NK-92 treated with Interleukin-12 subunit alpha and Interleukin-12 subunit beta, amount 100 ng/mL, for 24 hours (cell line): ENCODE measurements around the gene TPST1.
"Not testable (repeated sequence)": the region's sequence is repeated elsewhere in the genome, so short reads cannot be mapped to it uniquely, and the experiment has no call there.

Experiments
- DNase-seq: peaks from one replicate; lab custom pipeline; 2025; lab: John Stamatoyannopoulos, UW

TPST1 gene

DNA sequence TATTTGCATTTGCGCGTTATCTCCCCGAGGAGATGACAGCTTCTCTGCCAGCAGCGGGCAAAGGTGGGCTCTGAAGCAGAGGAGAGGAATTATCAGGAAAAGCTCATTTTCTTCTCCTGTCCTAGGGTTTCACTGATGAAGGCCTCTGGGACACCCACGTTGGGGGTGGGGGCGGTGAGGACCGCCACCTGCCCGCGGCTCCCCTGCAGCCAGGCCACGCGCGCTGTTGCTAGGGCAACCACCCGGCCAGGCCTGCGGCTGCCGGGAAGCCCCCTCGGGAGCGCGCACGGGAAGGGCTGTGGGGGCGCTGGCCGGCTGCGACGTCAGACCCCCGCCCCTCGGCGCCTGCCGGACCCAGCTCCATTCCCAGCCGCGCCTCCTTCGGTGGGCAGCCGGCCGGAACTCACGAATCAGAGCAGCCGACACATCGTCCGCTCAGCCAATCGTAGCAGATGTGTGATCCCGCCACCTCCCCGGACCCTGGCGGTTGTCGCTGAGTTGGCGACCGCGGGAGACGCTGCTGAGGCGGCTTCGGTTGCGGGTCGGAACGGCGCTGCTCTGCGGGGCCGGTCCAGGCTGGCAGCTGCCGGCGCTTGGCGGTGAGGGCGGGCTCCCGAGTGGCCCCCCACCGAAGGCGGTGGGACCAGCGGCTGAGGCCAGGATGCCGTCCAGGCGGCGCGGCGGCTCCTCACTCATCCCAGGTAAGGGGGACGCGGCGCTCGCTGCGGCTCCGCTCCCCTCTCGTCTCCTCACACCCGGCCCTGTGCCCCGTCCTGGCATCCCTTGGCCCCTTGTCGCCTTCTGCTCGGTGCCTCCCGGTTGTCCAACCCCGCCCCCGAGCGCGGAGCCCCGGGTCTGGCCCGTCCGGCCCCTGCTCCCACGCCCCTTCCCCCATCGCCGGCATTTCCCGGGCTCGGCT lies at the start of gene TPST1:
Gene TPST1, plus strand, starts transcription at position 513 of the 919 bp plus-strand sequence. CDS start 35,092 bp downstream, outside the sequence.
- DNase-seq, result peak; percentile 50

DNA sequence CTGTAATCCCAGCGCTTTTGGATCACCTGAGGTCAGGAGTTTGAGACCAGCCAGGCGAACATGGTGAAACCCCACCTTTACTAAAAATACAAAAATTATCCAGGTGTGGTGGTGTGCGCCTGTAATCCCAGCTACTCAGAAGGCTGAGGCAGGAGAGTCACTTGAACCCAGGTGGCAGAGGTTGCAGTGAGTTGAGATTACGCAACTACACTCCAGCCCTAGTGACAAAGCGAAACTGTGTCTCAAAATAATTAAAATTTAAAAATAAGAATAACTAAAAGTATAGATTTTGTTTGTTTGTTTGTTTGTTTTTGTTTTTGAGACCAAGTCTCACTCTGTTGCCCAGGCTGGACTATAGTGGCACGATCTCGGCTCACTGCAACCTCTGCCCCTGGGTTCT lies 49.1 kb upstream of the TPST1 start:
- DNase-seq, result not testable (repeated sequence)

DNA sequence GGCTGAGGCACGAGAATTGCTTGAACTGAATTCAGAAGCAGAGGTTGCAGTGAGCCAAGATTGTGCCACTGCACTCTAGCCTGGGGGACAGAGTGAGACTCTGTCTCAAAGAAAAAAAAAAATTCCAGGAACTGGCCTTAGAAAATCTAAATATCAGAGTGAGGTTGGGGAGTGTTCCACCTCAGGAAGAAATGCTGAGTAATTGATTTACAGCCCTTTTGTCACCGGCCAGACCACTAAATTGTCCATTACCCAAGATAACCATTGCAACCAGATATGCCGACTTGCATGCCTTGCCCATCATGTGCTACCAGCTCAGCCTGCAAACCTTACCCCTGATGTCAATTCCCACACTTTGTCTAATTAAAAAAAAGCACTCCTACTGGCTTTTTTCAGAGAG lies 48.1 kb upstream of the TPST1 start:
- no peak for DNase-seq

DNA sequence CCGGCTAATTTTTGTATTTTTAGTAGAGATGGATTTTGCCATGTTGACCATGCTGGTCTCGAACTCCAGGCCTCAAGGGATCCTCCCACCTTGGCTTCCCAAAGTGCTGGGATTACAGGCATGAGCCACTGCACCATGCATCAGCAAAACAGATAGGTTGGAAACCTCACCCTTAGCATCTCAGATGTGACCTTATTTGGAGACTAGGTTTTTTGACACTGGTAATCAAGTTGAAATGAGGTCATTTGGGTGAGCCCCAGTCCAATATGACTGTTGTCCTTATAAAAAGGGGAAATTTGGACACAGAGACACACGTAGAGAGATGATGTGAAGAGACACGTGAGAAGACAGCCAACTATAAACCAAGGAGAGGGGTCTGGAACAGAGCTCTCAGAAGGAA lies 42.5 kb upstream of the TPST1 start:
- no peak for DNase-seq

DNA sequence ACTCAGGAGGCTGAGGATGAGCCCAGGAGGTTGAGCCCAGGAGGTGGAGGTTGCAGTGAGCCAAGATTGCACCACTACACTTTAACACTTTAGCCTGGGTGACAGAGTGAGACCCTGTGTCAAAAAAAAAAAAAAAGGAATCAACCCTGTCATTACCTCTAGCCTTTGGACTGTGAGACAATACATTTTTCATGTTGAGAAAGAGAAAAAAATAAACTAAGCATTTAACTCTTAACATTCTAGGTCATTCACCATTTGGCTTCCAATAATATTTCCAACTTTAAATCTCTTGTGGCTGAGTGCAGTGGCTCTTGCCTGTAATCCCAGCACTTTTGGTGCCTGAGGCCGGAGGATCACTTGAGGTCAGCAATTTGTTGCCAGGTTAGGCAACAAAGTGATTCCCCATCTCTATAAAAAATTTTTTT lies 41.9 kb upstream of the TPST1 start:
- no peak for DNase-seq

DNA sequence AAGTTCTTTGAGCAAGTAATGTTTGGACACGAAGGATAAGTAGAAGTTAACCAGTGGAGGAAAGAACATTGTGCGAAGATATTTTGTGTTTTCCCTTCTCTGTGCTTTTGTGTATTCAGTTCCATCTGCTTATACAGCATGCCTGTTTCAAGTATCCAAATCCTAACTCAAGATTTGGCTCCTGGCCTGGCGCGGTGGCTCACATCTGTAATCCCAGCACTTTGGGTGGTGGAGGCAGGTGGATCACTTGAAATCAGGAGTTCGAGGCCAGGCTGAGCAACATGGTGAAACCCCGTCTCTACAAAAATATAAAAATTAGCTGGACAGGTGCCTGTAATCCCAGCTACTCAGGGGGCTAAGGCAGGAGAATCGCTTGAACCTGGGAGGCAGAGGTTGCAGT lies 40.8 kb upstream of the TPST1 start:
- DNase-seq, result no peak

DNA sequence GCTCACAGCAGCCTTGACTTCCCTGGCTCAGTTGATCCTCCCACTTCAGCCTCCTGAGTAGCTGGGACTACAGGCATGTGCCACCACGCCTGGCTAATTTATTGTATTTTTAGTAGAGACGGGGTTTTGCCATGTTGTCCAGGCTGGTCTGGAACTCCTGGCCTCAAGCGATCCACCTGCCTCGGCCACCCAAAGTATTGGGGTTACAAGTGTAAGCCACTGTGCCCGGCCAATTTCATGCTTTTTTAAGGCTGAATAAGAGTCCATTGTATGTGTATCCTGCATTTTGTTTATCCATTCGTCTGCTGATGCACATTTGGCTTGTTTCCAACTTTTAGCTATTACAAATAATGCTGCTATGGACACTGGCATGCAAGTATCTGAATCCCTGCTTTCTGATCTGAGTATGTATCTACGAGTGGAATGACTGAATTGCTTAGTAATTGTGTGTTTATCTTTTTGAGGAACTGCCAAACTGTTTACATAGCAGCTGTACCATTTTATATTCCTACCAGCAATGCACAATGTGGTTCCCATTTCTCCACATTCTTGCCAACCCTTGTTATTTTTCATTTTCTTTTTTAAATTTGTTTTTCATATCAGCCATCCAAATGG lies 37.3 kb upstream of the TPST1 start:
- no peak for DNase-seq

DNA sequence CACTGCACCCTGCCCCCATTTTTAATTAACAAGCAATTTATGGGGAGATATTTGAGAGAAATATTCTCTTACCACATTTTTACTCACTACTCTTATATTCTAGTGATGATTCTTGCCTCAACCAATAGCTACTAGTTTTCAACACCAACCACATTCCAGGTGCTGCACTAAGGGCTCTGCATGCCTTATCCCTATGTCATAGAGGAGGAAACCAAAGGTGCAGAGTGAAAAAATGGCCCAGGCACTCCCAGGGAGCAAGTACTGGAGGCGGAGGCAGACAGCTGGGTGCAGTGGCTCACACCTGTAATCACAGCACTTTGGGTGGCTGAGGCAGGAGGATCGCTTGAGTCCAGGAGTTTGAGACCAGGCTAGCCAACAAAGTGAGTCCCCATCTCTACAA lies 35.5 kb upstream of the TPST1 start:
- DNase-seq, result no peak

DNA sequence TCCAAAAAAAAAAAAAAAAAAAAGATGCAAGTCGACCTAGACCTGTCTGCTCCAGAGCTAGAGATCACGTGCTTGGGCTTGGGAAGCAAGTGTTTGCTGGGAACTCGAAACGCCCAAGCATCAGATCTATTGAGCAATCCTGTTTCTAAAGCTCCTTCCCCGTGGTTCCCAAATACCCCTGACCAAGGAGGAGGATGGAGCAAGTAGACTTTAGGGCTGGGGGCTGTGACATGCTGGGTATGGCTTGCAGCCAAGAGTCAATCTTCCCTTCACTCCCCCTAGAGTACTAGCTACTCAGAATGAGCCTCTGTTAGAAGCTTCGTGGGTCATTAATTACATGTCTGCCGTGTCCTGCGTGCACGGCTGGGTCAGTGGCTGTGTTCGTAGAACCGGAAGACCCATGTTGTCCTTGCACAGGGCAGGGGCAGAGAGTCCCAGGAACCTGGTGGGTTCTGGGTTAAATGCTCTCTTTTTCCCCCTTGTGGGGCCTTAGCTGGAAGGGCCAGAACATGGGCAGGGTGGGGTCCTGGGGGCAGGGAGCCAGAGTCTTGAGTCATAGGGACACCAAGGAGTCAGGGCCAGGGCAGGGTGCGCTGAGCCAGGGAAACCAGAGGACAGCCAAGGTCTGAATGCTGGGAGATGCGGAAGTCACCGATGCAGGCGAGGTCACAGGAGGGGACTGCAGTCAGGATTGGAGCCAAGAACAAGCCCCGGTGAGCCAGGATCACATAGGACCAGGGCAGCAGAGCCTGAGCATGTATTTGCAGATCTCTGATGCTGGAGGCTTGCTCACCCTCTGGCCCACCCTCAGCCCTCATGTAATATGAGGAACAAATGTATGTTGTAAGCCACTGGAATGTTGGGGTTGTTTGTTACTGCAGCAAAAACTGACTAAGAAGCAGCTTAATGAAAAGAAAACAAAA lies 34.6 kb upstream of the TPST1 start:
- DNase-seq, result no peak

DNA sequence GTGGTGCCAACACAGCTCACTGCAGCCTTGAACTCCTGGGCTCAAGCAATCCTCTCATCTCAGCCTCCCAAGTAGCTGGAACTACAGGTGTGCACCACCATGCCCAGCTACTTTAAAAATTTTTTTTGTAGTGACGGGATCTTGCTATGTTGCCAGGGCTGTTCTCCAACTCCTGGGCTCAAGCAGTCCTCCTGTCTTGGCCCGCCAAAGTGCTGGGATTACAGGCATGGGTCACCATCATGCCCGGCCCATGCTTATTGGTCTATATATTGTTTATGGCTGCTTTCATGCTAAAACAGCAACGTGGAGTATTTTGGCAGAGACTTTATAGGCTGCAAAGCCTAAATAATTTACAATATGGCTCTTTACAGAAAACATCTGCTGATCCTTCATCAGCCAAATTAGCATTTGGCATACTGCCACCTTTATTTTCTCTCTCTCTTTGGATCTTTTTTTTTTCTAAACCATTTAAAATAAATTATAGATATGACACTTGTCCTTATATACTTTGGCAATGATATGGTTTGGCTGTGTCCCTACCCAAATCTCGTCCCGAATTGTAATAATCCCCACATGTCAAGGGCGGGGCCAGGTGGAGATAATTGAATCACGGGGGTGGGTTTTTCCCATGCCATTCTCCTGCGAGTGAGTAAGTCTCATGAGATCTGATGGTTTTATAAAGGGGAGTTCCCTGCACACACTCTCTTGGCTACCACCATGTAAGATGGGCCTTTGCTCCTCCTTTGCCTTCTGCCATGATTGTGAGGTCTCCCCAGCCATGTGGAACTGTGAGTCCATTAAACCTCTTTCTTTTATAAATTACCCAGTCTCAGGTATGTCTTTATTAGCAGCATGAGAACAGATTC lies 32.4 kb upstream of the TPST1 start:
- not testable (repeated sequence) for DNase-seq

DNA sequence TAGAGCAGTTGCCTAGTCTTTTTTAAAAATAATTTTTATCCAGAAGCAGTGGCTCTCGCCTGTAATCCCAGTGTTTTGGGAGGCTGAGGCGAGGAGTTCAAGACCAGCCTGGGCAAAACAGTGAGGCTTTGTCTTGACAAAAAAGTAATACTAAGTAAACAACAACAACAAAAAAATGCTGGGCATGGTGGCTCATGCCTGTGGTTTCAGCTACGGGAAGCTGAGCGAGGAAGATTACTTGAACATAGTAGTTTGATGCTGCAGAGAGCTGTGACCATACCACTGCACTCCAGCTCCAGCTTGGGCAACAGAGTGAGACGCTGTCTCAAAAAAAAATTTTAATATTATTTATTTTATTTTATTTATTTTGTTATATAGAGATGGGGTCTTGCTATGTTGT lies 31.3 kb upstream of the TPST1 start:
- DNase-seq, result no peak

DNA sequence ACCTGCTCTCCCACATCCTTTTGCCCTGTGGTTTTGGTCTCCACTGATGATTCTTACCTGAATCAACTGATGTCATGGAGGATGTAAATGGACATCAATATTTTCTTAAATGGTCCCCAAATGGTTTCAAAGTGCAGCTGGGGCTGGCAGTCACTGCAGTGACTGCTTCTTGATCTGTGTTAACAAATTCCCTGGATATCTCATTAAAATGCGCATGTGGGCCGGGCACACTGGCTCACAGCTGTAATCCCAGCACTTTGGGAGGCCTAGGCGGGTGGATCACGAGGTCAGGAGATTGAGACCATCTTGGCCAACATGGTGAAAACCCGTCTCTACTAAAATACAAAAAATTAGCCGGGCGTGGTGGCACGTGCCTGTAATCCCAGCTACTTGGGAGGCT lies 30.1 kb upstream of the TPST1 start:
- not testable (repeated sequence) for DNase-seq

DNA sequence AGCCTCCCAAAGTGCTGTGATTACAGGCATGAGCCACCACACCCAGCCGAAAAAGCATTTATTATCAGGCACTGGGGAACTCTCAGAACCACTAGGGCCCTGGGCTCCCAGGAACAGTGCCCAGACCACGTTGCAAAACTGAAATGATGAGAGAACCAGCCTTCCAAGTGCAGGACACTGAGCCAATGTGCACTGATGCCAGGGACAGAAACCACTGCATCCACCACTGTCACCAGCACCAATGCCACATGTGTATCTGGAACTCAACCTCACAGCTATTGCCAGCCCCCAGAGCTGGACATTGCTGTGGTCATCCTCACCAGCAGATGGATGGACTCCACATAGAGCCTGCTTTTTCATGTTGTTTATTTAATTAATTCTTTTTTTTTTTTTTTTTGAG lies 28.2 kb upstream of the TPST1 start:
- no peak for DNase-seq

DNA sequence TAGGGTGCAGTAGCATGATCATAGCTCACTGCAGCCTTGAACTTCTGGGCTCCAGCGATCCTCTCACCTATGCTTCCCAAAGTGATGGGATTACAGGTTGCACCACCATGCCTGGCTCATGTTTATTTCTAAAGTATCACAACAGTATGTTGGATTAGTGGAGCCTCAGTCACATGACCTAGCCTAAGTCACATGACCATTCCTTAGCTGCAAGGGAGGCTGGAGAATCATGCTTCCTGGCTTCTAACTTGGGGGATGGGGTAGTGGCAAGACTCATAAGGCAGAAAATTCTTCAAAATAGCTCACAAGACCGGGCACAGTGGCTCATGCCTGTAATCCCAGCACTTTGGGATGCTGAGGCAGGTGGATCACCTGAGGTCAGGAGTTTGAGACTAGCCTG lies 26.9 kb upstream of the TPST1 start:
- no peak for DNase-seq

DNA sequence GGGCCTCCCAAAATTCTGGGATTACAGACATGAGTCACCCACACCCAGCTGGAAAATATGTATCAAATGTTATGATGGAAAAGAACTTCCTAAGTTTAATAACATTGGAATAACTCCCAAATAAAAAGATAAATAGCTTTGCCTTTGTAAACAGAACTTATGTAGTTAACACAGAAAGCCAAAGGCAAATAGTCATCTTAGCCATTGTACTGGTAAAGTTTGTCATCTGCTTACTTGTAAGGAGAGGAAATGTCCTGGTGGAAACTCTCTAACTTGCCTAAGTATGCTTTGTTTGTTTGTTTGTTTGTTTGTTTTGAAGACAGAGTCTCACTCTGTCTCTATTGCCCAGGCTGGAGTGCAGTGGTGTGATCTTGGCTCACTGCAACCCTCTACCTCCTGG lies 23.8 kb upstream of the TPST1 start:
- DNase-seq, result no peak

DNA sequence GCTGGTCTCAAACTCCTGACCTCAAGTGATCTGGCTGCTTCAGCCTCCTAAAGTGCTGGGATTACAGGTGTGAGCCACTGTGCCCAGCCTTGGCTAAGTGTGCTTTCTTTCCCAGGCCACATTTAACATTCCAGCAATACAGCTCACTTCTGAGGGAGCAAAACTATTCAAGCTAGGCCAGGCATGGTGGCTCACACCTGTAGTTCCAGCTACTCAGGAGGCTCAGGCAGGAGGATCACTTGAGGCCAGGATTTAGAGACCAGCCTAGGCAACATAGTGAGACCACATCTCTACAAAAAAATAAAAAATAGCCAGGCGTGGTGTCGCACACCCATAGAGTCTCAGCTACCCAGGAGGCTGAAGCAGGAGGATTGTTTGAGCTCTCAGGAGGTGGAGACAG lies 23.3 kb upstream of the TPST1 start:
- DNase-seq, result no peak

DNA sequence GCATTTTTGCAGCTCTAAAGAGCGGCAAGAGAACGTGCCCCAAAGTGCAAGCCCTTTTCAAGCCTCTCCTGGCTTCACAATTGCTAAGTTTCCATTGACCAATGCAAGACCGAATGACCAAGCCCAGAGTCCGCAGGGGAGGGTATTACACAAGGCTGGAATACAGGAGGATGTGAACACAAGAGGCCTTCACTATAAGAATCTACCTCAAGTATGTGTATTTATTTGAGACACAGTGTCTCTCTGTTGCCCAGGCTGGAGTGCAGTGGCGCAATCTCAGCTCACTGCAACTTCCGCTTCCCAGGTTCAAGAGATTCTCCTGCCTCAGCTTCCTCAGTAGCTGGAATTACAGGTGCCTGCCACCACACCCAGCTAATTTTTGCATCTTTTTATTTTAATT lies 22.2 kb upstream of the TPST1 start:
- DNase-seq, result no peak

DNA sequence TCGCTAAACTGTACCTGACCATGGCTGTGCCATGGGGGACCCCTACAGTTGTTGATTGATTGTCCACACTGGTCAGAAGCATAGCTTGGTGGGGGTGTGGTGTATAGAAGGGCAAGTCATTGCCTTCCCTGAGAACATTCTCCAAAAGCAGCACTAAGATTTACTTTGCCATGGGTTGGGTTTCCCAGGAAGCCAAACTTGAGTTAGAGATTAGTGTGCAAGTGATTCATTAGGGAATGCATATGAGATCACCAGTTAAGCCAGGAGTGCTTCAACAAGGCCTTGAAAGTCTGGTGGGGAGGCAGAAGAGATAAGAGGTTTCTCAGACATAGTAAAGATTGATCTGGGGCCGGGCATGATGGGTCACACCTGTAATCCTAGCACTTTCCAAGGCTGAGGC lies 21.4 kb upstream of the TPST1 start:
- DNase-seq, result no peak

DNA sequence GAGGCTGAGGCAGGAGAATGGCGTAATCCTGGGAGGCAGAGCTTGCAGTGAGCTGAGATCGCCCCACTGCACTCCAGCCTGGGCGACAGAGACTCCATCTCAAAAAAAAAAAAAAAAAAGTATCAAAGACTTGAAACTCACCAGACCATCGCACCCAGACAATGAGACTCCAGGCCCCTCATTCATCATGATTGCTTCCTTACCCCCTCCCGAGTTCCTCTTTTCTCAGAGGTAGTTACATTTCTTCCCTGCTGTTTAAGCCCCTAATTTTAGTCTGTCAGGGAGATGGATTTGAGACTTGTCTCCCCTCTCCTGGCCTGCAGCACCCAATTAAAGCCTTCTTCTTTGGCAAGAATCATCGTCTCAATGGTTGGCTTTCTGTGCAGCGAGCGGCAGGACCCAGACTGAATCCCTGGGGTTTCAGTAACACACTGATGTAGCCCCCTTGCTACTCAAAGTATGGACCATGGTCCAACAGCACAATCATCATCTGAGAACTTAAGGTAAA lies 19.4 kb upstream of the TPST1 start:
- DNase-seq, result no peak

DNA sequence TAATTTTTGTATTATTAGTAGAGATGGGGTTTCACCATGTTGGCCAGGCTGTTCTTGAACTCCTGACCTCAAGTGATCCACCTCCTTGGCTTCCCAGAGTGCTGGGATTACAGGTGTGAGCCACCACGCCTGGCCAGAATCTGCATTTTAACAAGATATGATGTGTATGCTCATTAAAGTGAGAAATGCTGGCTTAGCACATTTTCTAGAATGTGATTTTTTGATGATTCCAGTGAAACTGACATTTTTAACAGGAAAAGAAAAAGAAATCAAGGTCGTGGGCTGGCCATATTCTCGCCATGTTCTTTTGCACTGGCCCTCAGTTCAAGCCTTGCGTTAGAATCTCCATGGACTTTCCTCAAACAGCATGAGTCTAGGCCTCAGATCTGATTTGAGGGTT lies 18.1 kb upstream of the TPST1 start:
- DNase-seq, result no peak

DNA sequence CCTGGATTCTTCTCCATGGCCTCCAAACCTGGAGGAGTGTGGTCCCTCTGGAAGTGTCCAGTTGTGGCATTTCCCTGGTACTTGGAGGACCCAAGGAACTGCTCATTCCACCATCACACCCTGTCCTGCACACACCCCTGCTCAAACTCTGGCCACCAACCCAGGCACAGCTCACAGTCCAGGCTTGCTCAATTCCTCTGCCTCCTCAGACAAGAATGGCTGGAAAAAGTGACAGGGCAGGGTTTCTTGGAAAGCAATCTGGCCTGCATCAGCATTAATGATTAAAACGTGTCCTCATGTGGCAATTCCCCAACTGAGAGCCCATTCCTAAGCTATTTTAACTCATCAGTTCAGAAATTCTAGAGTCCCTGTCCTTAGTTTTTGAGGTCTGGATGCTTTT lies 17.2 kb upstream of the TPST1 start:
- DNase-seq, result no peak
